IMR-90 (cell line): ENCODE data around the gene SASH1. TPM values are rescaled to one million over a fixed set of nuclear protein-coding genes. Genes with fewer than 3 reads are reported as not detected.

Experiments used
- ATAC-seq: fragments of 200-7000 bp; cut with Tn5 transposase; 2 replicates; pipeline ENCODE4 v1.9.1; 2020; ENCODE audit warnings: low read depth, mild to moderate bottlenecking, moderate library complexity
- BruUV-seq: library from RNA; stranded (reverse); fragments of 400-500 nt; replicated peaks from 2 replicates; lab custom pipeline; 2021; lab: Mats Ljungman, UMichigan
- CTCF ChIA-PET: fragments of 300-600 bp; formaldehyde crosslinking; extraction: SDS; loops from one replicate; lab custom pipeline; 2021; ENCODE audit warnings: antibody characterized with exemption; lab: Yijun Ruan, JAX
- POLR2A ChIA-PET: fragments of 300-600 bp; sonication (Branson Sonifier 250); formaldehyde crosslinking; loops from one replicate; lab custom pipeline; 2022; ENCODE audit warnings: antibody characterized with exemption; ENCODE audit not compliant: unreplicated experiment; lab: Charles Lee
- DNase-seq: peaks from one replicate; pipeline ENCODE4 v3.0.0; 2013
- H2AFZ ChIP-seq: replicated peaks from 2 replicates; pipeline ENCODE3; 2013; ENCODE audit warnings: low read length, mild to moderate bottlenecking; ENCODE audit not compliant: poor library complexity
- H2AK5ac ChIP-seq: 2 replicates; pipeline ENCODE4 v1.6.1; 2013; ENCODE audit warnings: low read depth, low read length, inconsistent platforms
- H2AK9ac ChIP-seq: replicated peaks from 2 replicates; pipeline ENCODE3; 2013; ENCODE audit warnings: mild to moderate bottlenecking, low read depth, low read length, moderate library complexity; ENCODE audit not compliant: poor library complexity
- H2BK120ac ChIP-seq: 2 replicates; pipeline ENCODE4 v1.6.1; 2013; ENCODE audit warnings: low read depth, low read length, inconsistent platforms
- H2BK15ac ChIP-seq: 3 replicates; pipeline ENCODE4 v1.6.1; 2013; ENCODE audit warnings: low read depth, low read length, inconsistent platforms
- H2BK20ac ChIP-seq: 2 replicates; pipeline ENCODE4 v1.6.1; 2013; ENCODE audit warnings: low read depth, mild to moderate bottlenecking, inconsistent platforms, low read length, moderate library complexity
- H2BK5ac ChIP-seq: 2 replicates; pipeline ENCODE4 v1.6.1; 2013; ENCODE audit warnings: mild to moderate bottlenecking, low read depth, low read length, inconsistent platforms; ENCODE audit not compliant: poor library complexity, severe bottlenecking
- H3K14ac ChIP-seq: replicated peaks from 2 replicates; pipeline ENCODE4 v1.6.1; 2013; ENCODE audit warnings: low read depth, low read length, inconsistent platforms
- H3K18ac ChIP-seq: 2 replicates; pipeline ENCODE4 v1.6.1; 2013; ENCODE audit warnings: low read depth, low read length, control low read depth
- H3K23ac ChIP-seq: 2 replicates; pipeline ENCODE4 v1.6.1; 2013; ENCODE audit warnings: low read depth, low read length, inconsistent platforms
- H3K27ac ChIP-seq: 2 replicates; pipeline ENCODE4 v1.5.1; 2013; ENCODE audit warnings: mild to moderate bottlenecking, control low read depth, low read length; ENCODE audit not compliant: insufficient read depth
- H3K27me3 ChIP-seq: 2 replicates; pipeline ENCODE4 v1.6.1; 2013; ENCODE audit warnings: low read length; ENCODE audit not compliant: control insufficient read depth, insufficient read depth
- H3K36me3 ChIP-seq: 2 replicates; pipeline ENCODE4 v1.6.1; 2013; ENCODE audit warnings: low read length, mixed read lengths; ENCODE audit not compliant: control insufficient read depth, insufficient read depth
- H3K4ac ChIP-seq: 2 replicates; pipeline ENCODE4 v1.6.1; 2013; ENCODE audit warnings: low read depth, low read length, inconsistent platforms
- H3K4me1 ChIP-seq: 2 replicates; pipeline ENCODE4 v1.6.1; 2013; ENCODE audit warnings: low read length, mixed read lengths; ENCODE audit not compliant: control insufficient read depth, insufficient read depth
- H3K4me2 ChIP-seq: 2 replicates; pipeline ENCODE4 v1.6.1; 2013; ENCODE audit warnings: low read depth, mild to moderate bottlenecking, control low read depth, low read length, moderate library complexity
- H3K4me3 ChIP-seq: 2 replicates; pipeline ENCODE4 v1.5.1; 2013; ENCODE audit warnings: low read depth, mild to moderate bottlenecking, control low read depth, low read length, moderate library complexity; ENCODE audit not compliant: insufficient read depth
- H3K56ac ChIP-seq: 2 replicates; pipeline ENCODE4 v1.6.1; 2013; ENCODE audit warnings: low read length, inconsistent platforms; ENCODE audit not compliant: insufficient read depth; ENCODE audit errors: extremely low read depth
- H3K79me1 ChIP-seq, 2 experiments: 2 replicates each; pipeline ENCODE4 v1.6.1; 2013; ENCODE audit warnings: low read length in 2 of 2, inconsistent platforms in 1 of 2, low read depth in 1 of 2
- H3K9ac ChIP-seq: 2 replicates; pipeline ENCODE4 v1.6.1; 2013; ENCODE audit warnings: low read depth, low read length, control low read depth
- H3K9me1 ChIP-seq: 2 replicates; pipeline ENCODE4 v1.6.1; 2013; ENCODE audit warnings: low read length, inconsistent platforms; ENCODE audit not compliant: insufficient read depth
- H3K9me3 ChIP-seq: 2 replicates; pipeline ENCODE4 v1.6.1; 2013; ENCODE audit warnings: low read length; ENCODE audit not compliant: control insufficient read depth, insufficient read depth
- H4K20me1 ChIP-seq: 2 replicates; pipeline ENCODE4 v1.6.1; 2013; ENCODE audit warnings: low read length, inconsistent platforms; ENCODE audit not compliant: insufficient read depth
- H4K5ac ChIP-seq: 2 replicates; pipeline ENCODE4 v1.6.1; 2013; ENCODE audit warnings: mild to moderate bottlenecking, low read depth, low read length, control low read depth
- H4K8ac ChIP-seq, 2 experiments: 2 replicates each; pipeline ENCODE4 v1.6.1; 2013; ENCODE audit warnings: low read depth in 2 of 2, low read length in 2 of 2, control low read depth in 1 of 2, inconsistent platforms in 1 of 2
- H4K91ac ChIP-seq: 2 replicates; pipeline ENCODE4 v1.6.1; 2013; ENCODE audit warnings: low read depth, low read length, inconsistent platforms; ENCODE audit not compliant: insufficient read depth
- BHLHE40 ChIP-seq: fragments of 150-350 bp; IDR thresholded peaks from 2 replicates; pipeline ENCODE4 v1.6.1; 2016; ENCODE audit warnings: mild to moderate bottlenecking, low read depth, low read length
- CEBPB ChIP-seq: IDR thresholded peaks from 2 replicates; pipeline ENCODE4 v1.6.1; 2012; ENCODE audit warnings: low read depth, low read length, improper control_type of control experiment
- CHD1 ChIP-seq: IDR thresholded peaks from 2 replicates; pipeline ENCODE4 v1.6.1; 2012; ENCODE audit warnings: low read depth, low read length, improper control_type of control experiment
- FOS ChIP-seq: fragments of 150-350 bp; IDR thresholded peaks from 2 replicates; pipeline ENCODE4 v1.6.1; 2016; ENCODE audit warnings: low read depth, low read length
- MAFK ChIP-seq: IDR thresholded peaks from 2 replicates; pipeline ENCODE4 v1.6.1; 2012; ENCODE audit warnings: low read depth, low read length, improper control_type of control experiment
- MXI1 ChIP-seq: IDR thresholded peaks from 2 replicates; pipeline ENCODE4 v1.6.1; 2012; ENCODE audit warnings: low read depth, mild to moderate bottlenecking, low read length, moderate library complexity, borderline replicate concordance
- NFE2L2 ChIP-seq: fragments of 150-350 bp; IDR thresholded peaks from 2 replicates; pipeline ENCODE4 v1.6.1; 2016; ENCODE audit warnings: low read depth, mild to moderate bottlenecking, low read length
- POLR2A ChIP-seq: IDR thresholded peaks from 2 replicates; pipeline ENCODE4 v1.6.1; 2012; ENCODE audit warnings: mild to moderate bottlenecking, low read depth, low read length
- RAD21 ChIP-seq: IDR thresholded peaks from 2 replicates; pipeline ENCODE4 v1.6.1; 2012; ENCODE audit warnings: low read length, improper control_type of control experiment
- RCOR1 ChIP-seq: IDR thresholded peaks from 2 replicates; pipeline ENCODE4 v1.6.1; 2012; ENCODE audit warnings: mild to moderate bottlenecking, low read length, improper control_type of control experiment; ENCODE audit not compliant: insufficient replicate concordance
- RFX5 ChIP-seq: IDR thresholded peaks from 2 replicates; pipeline ENCODE4 v1.8.0; 2012; ENCODE audit warnings: low read depth, mild to moderate bottlenecking, low read length, moderate library complexity
- SMC3 ChIP-seq: fragments of 150-350 bp; IDR thresholded peaks from 2 replicates; pipeline ENCODE4 v1.6.1; 2016; ENCODE audit warnings: low read depth, mild to moderate bottlenecking, antibody characterized with exemption, low read length, moderate library complexity
- USF2 ChIP-seq: fragments of 150-350 bp; IDR thresholded peaks from 2 replicates; pipeline ENCODE4 v1.6.1; 2017; ENCODE audit warnings: mild to moderate bottlenecking, antibody characterized with exemption, low read length, low read depth
- WGBS, 2 experiments: methylation state at CpG; one replicate each; pipeline versions ENCODE4 v1.1.5 to v1.1.7; 2013; ENCODE audit warnings: missing lambda C conversion rate in 2 of 2; ENCODE audit not compliant: insufficient read length in 1 of 2; ENCODE audit errors: extremely low coverage in 2 of 2; 5-methylcytosine and 5-hydroxymethylcytosine counted together
- dilution Hi-C: fragments of 300-500 bp; cut with HindIII; formaldehyde crosslinking; loops from one replicate; pipeline ENCODE4 v1.14.3; 2018; ENCODE audit warnings: low sequenced_read_pairs; ENCODE audit not compliant: unreplicated experiment
- in situ Hi-C: fragments of 300-500 bp; cut with MboI; formaldehyde crosslinking; loops from 3 replicates; pipeline ENCODE4 v1.14.3; 2019; ENCODE audit warnings: low sequenced_read_pairs, inconsistent platforms, mixed read lengths
- intact Hi-C: fragments of 100-400 bp; cut with micrococcal nuclease; formaldehyde crosslinking; loops from 2 replicates; pipeline ENCODE4 v1.10.0; 2022
- polyA plus RNA-seq, 3 experiments: library from polyadenylated mRNA; depleted of rRNA; stranded (reverse); fragments of >200 nt; gene quantifications; 2 replicates each; pipeline ENCODE4 v1.2.3, GENCODE V29; 2012; ENCODE audit warnings: low replicate concordance in 1 of 3
- total RNA-seq: library from RNA; depleted of rRNA; stranded (reverse); fragments of >200 nt; gene quantifications from 2 replicates; pipeline ENCODE4 v1.2.3, GENCODE V29; 2012

SASH1 gene
- total and polyA plus RNA-seq, 2 of the 4 experiments (the other 2 are of a cell fraction) = 11.6 to 16.5 TPM

- no peak for TF ChIP-seq RFX5
Observed at GRCh38 chr6:148455674-148456558, 113.3 kb downstream of the SASH1 start (continued).

- H3K27me3 ChIP-seq = no peaks in the 10 kb centered on the region
- in situ Hi-C loops (no loop called here), intact Hi-C loops (no loop called here), dilution Hi-C loops (no loop called here)
- H2BK15ac ChIP-seq = peak overlapping the region; percentile 24; the same call in 1 of the 3 replicates
- peak overlapping the region; percentile 32; the same call in 1 of the 2 replicates for H2BK20ac ChIP-seq
- no TSS peak for BruUV-seq
- no peaks in the 10 kb centered on the region; the same call in 1 of the 2 replicates for H3K36me3 ChIP-seq
- DNase-seq (peak; percentile 67), ATAC-seq (no peak)
- no peak overlapping the region for H2AFZ ChIP-seq
- peak overlapping the region; percentile 80; the same call in 1 of the 2 replicates for H3K14ac ChIP-seq
- H3K9me3 ChIP-seq = no peaks in the 10 kb centered on the region
- no peak overlapping the region for H3K56ac ChIP-seq
- peaks cover 10% of the 10 kb centered on the region; the same call in 1 of the 2 replicates for H3K9me1 ChIP-seq
- no CpG with 5 or more reads among the region's 10 CpGs for WGBS, 2 experiments
- peak overlapping the region; percentile 50; the same call in 1 of the 2 replicates for H2AK5ac ChIP-seq
- ChIA-PET POLR2A (no interaction called here), CTCF (interaction anchor here (0.6 kb wide), 1 partner anchor 19 kb away, joined by 7 read pairs; no protein-coding TSS in a partner anchor)
- peaks cover 10% of the 10 kb centered on the region for H3K4me1 ChIP-seq
- peak overlapping the region; percentile 2; the same call in 1 of the 2 replicates for H4K91ac ChIP-seq
- H3K18ac ChIP-seq = no peak overlapping the region; the same call in 1 of the 2 replicates
- no peak overlapping the region; the same call in 1 of the 2 replicates for H4K5ac ChIP-seq
- H3K79me1 ChIP-seq = peaks cover 10 to 69% of the 10 kb centered on the region in 2 experiments
- H3K9ac ChIP-seq = no peak overlapping the region
- peak overlapping the region; percentile 64; the same call in 1 of the 2 replicates for H3K4ac ChIP-seq
- peak overlapping the region; percentile 76 for H2BK5ac ChIP-seq
- no peak overlapping the region for H3K27ac ChIP-seq
- H3K4me3 ChIP-seq = no peak overlapping the region
- H2AK9ac ChIP-seq = no peak overlapping the region
- H4K20me1 ChIP-seq = no peaks in the 10 kb centered on the region
- H3K23ac ChIP-seq = no peak overlapping the region; the same call in 1 of the 2 replicates
- no peak overlapping the region for H3K4me2 ChIP-seq
- peak overlapping the region; percentile 31 for H2BK120ac ChIP-seq
- peak overlapping the region in 1 of 2 experiments; percentile 4; a peak in 2 of 4 replicates for H4K8ac ChIP-seq
- no peak for TF ChIP-seq CHD1
- no peak for TF ChIP-seq USF2
- no peak for TF ChIP-seq MAFK
- no peak for TF ChIP-seq RFX5
- TF ChIP-seq POLR2A = no peak
- TF ChIP-seq FOS = no peak
- TF ChIP-seq RAD21 = no peak
- no peak for TF ChIP-seq NFE2L2
- TF ChIP-seq CEBPB = no peak
- no peak for TF ChIP-seq MXI1
- TF ChIP-seq BHLHE40 = no peak
- no peak for TF ChIP-seq RCOR1
- no peak for TF ChIP-seq SMC3
Observed at GRCh38 chr6:148457137-148457842, 114.7 kb downstream of the SASH1 start.
